ENCODE measurements around the gene MRPS24.

DNA sequence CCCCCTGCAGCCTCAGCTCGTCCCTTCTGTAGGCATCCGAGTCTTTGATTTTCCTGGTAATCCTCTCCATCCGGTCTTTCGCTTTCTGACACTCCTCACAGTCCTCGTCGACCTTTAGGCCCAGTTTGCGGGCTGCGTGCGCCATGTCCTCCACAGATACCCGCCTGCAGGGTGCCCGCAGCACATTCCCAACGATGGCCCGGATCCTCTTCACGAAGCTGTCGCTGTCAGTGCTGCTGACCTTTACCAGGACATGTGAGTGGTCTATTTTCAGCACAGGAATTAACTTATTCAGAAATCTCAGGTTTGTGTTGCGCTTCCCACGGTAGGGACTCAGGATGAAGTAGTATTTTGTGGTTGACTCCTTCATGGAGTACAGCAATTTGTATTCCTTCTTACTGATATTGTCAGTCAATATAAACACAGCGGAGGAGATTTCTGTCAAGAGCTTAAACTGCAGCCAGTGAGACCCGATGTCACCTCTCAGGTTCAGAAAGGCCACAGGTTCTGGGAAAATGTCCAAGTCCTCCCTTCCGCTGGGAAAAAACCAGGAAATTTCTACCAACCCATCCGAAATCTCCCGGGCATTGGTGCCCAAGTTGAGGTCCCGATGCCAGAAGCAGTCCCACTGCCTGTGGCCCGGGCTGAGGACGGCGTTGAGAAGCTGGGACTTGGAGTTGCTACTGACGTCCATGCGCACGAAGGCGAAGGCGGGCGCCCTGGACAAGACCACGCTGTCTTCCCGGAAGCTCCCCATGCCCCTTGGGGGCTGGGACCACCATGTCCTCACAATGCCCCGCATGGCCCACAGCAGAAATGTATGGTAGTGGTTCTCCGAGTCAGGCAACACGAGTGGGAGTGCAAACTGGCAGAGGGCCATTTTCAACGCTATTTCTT, 8.9 kb upstream of the MRPS24 start:
- TF ChIP-seq, protein P1, sequence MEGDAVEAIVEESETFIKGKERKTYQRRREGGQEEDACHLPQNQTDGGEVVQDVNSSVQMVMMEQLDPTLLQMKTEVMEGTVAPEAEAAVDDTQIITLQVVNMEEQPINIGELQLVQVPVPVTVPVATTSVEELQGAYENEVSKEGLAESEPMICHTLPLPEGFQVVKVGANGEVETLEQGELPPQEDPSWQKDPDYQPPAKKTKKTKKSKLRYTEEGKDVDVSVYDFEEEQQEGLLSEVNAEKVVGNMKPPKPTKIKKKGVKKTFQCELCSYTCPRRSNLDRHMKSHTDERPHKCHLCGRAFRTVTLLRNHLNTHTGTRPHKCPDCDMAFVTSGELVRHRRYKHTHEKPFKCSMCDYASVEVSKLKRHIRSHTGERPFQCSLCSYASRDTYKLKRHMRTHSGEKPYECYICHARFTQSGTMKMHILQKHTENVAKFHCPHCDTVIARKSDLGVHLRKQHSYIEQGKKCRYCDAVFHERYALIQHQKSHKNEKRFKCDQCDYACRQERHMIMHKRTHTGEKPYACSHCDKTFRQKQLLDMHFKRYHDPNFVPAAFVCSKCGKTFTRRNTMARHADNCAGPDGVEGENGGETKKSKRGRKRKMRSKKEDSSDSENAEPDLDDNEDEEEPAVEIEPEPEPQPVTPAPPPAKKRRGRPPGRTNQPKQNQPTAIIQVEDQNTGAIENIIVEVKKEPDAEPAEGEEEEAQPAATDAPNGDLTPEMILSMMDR (IDR thresholded peaks at IDR 0.05; ENCODE audit: extremely low read depth in 1 of 2, insufficient read depth in 1 of 2, low read depth in 1 of 2, low read length in 2 of 2), result no peak
- no peak for TF ChIP-seq POLR2A (IDR thresholded peaks at IDR 0.05; ENCODE audit: low read depth, low read length)
